ENCODE measurements around the gene BOD1L1.

BOD1L1 gene

DNA sequence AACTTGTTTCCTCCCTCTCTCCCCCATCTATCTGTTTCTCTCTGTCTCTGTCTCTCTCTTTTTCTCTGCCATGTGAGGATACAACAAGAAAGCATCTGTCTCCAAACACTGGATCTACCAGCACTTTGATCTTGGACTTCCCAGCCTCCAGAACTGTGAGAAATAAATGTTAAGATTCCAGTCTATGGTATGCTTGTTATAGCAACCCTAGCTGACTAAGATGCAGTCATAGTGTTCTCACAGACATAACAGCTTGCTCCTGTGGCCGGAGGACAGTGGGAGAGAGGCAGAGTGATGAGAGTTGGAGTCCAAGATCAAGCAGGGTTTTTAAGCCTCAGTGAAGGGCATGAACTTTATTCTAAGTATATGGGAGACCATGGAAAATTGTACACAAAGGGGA is 74.4 kb downstream of the BOD1L1 start:
- no peak for DNase-seq

DNA sequence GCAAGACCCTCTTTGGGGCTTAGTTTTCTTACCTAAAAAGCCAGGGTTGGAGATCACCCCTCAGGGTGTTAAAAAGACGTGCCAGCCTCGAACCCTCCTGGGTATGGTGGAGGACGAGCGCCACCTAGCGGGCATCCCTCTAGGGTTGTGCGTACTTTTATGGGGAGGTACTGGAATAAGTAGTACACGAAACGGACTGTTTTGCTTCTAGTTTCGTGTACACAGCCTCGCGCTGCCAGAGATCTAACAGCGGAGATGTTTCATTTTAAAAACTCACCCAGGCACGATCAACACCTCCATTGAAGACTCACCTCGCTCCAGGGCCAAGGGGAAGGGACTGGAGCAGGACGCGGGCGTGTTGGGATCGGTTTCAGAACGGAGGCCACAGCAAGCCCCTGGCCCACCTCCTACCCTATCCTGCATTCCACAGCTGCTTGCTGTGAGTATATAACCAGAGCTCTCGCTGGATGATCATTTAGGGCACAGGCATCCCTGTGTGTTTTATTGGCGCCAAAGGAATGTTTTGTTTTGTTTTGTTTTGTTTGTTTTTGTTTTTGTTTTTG is 78.5 kb downstream of the BOD1L1 start:
- DNase-seq: no peak

DNA sequence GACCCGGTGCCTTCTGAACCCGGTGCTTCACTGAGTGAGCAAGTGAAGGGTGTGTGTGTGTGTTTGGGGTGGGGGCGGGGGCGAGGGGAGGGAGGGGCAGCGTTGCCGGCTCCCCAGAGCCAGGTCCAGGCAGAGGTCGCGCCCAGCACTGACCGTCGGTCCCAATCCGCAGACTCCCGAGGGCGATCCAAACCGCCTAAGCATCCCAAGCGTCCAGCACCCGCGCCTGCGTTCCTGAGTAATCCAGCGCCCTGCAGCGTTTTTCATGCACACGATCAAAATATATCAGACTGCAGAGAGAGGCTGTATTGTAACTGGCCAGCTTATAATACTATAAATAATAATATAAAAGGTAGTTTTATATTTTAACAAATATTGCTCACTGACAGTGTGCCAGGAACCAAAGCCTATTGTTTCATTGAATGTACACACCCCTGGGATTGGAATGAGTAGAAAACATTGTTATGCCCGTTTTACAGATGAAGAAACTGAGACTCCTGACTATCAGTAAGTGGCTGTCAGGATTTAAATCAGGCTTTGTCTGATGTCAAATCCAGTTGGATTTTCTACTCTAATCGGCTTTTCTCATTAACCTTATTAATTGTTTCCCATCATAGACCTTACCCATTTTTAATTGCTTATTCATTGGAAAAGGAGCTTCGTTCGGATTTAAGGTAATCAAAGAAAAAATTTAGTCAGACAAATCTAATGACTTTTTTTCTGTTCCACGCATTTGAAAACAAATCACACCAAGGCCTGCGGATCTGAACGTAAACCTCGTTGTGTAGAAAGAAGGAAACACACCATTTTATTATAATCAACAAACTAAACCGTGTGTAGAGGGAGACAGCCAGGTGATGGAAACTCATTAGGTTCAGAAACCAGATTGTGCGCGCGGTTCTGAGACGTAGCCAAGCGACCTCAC is 79.2 kb downstream of the BOD1L1 start:
- no peak for DNase-seq

DNA sequence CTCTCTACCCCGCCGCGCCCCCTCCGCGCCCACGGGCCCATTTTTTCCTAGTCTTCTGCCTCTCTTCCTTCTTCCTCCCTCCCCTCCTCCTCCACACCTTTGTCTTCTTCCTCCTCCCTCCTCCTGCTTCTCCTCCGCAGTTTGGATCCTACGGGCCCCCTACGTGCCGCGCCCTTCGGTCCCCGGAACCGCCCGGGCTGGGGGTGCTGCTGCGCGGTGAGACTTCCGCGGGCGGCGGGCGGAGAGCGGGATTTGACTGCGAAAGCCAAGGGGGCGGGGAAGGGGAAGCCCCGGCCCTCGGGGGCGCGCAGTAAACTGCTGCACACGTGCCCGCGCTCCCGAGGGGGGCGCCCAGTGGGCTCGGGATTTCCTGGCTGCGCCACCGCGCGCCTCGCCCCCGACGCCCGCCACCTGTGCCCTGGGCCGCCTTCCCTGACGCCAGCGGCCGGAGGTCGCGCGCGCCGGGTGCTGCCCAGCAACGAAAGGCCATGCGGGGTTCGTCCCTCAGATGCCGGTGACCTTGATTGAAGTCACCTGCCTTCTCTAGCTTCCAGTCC is 80.0 kb downstream of the BOD1L1 start:
- DNase-seq: no peak

DNA sequence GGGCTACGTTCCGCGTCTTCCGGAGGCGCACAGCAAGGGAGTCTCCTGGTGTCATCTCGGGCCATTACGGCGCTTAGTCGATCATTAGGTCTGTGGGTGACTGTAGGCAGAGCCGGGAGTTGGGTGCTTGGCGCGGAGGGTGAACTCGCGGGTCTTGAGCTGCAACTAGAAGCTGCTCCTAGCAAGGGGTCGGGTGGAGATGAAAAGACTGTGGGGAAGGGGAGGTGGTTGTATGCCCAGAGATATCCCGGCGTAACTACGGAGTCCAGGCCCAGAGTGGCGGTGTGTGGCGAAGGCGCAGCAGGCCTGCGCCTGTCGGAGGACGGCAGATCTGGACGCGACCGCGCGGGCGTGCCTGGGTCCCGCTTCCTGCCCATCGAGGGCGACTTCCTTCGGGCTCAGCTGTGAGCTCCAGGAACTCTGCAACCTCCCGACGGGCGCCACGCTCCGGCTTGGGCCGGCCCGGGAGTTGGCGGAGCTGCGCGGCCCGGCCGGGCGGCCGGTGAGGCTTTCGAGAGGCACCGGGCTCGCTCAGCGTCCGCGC is 80.5 kb downstream of the BOD1L1 start:
- no peak for DNase-seq

DNA sequence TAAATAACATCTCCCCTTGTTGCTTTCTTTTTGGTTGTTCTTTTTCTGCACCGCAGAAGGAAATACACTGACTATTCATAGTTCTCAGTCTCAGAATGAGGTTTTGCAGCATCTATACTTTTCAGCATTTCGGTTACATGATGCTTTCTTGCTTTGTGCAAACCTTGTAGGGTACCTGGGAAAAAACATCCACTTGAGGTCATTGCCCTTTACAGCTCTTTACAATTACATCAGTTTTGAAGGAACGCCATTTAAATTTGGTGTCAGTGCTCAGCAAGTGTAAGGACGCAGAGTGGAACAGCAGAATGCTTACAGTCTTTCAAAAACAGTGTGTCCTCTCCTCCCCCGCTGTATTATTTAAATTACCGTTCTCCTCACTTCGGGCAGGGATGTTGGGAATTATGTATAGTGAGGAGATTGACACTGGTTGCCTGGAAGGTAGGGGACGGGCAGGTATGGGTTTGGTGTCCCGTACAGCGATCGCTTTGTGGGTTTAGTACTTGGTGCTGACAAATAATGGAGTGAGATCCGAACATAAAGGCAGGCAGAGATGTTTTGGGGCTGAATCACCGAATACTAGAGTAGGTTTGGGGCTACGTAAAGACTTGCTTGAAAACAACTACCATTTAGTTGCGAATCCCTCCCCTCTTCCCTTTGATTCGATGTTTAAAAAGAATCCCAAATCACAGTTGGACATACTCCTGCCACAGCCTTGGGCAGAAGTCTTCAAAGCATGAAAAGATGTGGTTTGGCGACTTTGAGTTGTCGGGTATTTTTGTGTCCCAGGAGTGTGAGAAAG is 81.2 kb downstream of the BOD1L1 start:
- no peak for DNase-seq

DNA sequence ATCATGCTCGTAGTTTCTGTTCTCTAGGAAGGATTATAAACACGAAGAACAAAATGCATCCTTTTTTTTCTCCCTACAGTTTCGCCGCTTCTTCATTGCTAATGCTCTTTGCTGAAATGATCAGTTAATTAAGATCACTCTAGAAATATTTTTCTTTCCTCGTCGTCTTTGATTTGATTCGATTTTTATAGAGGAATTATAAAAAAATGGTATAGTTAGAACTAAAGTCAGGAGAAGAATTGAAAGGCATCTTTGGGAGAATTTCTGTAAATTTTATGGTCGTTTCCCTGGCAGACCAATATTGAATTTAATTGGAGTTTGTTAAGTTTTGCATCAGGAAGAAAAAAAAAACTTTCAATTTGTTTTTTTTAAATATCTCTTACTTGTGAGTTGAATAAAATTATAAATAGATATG is 82.1 kb downstream of the BOD1L1 start:
- no peak for DNase-seq

DNA sequence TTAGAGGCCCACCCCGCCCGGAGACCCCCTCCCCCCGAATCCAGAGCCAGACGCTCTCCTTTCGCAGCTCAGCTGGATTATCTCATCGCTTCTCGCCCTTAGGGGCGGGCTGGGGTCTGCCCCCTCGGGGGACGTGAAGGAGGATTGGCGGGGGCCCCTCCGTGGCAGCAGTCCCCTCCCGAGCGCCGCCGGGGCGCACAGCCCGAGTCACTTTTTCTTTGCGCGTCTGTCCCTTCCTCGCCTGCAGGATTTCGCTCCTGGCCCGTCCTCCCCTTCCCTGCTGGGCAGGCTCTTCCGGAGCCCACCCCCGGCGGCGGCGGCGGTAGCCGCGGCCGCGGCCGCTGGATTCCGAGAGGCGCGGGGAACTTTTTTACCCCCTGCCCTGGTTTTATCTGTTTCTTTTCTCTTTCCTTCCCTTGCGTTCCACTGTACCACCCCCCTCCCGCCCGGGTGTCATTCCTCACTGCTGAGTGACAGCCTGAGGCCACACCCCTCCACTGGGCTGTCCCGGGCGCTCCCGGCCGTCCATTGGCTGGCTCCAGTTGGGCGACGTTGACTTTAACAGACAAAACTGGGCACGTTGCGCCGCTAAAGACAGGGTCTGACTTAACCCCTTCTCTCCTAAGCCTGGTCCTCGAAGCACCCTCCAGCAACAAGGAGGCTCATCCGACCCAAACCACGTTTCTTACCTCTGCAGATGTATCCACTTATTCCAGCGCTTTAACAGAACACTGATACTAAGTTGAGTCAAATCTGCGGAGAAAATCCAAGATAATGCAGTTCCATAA is 82.7 kb downstream of the BOD1L1 start:
- DNase-seq: no peak

DNA sequence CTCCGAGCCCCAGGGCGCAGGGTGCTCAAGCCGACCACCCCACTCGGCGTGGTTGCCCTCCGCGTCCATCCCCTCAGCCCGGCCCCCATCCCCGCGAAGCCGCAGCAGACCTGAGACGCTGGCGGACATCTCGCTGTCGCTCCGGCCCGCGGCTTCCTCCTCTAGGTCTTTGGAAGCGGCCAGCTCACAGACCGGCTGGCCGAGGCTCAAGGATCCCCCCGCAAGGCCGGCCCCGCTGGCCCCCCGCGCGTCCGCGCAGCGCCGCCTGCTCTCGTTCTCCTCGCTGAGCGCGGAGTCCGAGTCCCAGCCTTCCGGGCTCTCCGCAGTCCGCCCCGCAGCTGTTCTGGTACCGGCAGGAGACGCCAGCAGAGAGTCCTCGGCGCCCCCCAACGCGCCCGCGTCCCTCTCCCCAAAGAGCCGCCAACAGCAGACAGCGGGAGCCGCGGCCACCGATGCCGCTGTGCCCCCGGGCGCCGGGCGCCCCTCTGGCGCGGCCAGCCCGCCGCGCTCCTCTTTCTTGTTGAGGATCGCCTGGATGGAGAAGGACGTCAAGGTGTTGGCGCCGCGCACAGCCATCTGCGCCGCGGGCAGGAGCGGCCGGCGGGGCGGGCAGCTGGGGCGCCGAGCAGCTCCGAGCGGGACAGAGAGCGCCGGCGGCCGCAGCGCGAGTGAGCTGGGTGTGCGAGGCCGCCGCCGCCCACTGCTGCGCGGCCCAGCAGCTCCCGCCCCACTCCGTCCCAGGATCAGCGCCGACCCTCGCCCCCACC is 83.5 kb downstream of the BOD1L1 start, which contains the start of gene NKX3-2:
Gene NKX3-2 (minus strand): TSS at position 670 of the 767 bp plus-strand sequence. CDS start 94 bp downstream, at position 576.
- no peak for DNase-seq

DNA sequence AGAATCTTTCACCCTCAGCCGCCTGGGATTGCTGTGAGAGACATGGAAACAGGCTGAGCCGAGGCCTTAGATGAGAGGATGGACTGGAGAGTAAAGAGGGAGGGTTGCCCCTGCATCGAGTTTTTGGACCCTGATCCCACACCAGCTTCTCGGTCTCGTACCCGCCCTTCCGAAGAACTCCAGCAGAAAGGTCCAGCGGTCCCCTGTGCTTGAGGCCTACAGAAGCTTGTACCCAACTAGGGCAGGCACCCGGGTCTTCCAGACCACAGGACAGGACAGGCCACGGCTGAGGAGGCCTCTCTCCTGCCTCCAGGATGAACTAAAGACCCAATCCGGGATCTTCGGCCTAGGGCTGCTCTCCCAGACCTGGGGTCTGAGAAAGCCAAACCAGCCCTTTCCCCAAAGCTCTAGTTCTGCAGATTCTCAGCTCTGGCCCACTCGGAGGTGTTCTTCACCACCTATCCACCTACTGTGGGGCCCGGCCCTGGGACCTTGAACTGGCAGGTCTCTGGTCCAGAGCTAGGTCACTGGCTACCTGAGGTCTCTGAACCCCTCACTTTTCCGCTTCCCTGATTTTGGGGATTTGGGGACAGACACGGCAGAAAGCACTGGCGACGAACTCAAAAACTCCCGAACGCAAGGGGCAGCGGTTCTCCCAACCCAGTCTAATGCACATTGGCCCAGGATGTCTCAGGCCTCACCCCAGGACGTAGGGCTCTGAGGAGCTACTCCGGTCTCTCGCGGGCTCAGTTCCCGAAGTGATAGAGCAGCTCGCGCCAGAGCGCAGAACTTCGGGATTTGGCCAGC is 84.3 kb downstream of the BOD1L1 start:
- no peak for DNase-seq

DNA sequence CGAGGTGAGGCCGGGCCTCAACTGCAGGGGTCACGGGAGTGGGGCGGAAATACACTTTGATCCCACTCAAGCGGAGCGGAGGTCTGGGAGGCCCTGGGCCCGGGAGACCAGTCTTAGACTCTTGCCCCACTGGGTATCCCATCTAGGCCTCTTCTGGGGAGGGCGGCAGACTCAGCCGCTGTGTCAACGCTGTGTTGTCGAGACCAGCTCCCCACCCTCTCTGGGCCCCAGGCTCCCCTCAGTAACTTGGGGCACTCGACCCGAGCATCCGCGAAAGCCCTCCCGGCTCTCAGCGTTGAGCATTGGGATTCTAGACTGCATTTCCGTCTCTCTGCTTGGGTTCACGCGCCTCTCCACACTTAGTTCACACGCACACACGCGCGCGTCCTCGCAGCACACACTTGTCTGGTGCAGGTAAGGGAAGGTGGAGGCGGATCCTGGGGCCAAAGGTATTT is 84.9 kb downstream of the BOD1L1 start:
- DNase-seq: no peak

DNA sequence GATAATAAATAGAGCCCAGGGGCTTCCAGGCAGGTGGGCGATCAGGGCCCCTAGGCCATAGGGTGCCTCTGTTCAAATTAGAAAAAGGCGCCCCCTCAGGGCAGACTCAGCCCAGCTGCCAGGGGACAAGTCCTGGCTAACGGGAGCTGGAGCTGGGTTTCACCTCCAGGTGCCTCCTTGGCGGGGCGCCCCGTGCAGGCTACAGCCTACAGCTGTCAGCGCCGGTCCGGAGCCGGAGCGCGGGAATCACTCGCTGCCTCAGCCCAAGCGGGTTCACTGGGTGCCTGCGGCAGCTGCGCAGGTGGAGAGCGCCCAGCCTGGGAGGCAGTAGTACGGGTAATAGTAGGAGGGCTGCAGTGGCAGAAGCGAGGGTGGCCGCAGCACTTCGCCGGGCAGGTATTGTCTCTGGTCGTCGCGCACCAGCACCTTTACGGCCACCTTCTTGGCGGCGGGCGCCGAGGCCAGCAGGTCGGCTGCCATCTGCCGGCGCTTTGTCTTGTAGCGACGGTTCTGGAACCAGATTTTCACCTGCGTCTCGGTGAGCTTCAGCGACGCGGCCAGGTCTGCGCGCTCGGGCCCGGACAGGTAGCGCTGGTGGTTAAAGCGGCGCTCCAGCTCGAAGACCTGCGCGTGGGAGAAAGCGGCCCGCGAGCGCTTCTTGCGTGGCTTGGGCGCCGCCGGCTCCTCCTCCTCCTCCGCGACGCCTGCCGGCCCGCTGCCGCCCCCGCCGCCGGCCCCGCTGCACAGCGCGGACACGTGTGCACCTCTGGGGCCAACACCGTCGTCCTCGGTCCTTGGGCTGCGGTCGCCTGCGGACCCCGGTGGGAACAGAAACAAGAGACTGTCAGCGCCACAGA is 85.6 kb downstream of the BOD1L1 start:
- no peak for DNase-seq

DNA sequence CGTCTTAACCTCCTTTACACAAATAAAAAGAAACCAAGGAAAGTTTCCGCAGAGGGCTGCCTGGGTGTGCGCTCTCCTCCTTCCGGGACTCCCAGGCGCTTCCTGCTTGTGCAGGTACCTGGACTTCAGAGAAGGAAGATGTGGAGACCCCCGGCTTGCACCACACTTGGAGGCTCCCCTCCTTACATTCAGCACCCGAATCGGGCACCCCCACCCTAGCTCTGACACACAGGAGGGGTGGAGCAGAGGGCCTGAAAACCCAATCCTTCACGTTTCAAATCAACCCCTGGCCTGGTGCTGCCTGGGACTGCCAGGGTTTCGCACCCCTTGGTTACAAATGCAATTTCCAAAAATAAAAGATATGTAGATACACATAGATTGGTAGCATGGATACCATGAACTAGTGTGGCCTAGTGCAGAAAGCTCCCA is 86.3 kb downstream of the BOD1L1 start:
- no peak for DNase-seq

DNA sequence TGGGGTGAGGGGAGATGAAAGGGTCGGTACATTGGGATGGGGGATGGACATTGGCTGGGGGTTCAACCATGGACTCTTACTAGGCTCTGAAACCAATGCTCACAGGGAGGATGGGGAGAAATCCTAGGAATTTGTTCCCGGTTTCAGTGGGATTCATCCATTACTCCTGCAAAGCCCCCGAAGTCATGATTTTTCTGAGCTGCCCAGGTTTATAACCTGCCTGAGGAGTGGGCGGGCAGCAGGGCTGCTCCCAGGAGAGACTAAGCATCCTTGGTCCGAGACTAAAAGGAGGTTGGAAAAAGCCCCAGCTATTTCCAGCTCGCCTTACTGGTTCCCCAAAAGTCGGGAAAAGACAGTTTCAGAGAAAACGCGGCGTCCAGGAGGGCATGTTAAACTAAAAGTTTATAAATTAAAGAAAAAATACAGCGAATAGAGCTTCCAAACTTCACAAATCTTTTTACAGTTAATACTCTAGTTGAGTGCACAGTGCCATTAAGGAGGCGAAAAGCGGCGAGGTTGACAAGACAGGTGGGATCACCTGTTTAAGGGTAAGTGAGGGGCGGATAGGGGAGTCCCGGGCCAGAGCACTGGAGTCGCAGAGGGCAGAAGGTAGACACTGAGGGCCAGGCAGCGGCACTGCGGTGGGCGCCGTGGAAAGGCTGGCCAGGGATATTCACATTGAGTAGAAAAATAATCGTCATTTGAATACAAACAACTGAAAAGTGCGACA is 86.9 kb downstream of the BOD1L1 start:
- no peak for DNase-seq

DNA sequence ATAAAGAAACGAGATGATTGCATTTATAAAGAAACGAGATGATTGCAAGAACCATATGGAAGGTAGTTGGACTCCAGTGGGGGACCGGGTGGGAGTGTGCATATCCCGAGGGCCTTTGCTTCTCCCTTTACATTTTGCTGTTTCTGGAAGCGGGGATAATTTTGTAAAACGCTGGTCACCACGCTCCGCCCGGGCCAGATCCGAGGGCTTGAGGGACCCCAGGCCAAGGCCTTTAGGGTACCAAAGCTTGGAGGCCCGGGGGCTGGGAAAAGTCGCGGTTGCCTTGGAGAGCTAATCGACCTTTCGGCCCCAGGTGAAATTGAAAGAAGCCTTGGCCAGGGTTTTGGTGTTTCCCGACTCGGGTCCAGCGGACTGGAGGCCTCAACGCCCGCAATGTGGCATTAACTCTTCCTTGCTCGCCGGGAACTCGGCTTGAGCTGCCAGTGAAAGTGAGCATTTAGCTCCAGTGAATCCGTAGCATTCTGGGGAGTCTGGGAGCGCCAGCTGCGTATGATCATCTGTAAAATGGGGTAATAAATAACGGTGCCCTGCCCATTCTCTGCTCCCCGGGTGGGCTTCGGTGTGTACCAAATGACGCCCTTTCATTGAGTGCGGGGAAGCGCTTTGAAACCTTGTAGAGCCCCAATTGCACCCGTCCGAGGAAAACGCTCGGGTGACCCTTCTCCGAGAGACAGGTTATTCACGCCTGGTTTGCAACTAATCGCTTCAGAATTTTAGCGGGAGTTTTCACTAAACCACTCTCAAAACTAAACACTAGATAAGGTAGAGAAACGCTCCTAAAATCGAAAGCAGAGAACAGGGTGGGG is 87.7 kb downstream of the BOD1L1 start:
- DNase-seq: no peak

DNA sequence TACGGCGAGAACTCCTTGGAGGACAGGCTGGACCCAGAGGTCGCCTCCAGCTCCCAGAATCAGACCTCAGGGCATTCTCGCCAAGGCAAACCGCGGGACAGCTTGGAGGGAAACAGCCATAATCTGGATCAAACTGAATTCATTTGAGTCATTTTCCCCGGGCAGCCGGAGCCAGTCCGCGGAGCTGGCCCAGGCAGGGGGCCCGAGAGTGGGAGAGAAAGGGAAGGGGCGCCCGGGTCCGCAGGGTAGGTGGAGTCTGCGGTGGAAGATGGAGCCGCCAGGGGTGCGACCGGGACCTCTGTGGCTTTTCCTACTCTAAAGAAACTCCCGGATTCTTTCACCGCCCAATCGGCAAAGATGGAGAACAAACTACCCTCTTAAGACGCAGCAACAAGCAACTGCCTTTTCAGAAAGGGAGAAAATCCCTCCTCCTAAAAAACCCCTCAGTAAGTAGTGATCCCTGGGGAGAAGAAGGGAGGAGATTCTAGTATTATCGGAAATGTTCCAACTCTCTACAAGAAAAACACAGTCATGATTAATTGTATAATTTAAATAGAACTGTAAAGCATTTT is 88.4 kb downstream of the BOD1L1 start:
- no peak for DNase-seq

DNA sequence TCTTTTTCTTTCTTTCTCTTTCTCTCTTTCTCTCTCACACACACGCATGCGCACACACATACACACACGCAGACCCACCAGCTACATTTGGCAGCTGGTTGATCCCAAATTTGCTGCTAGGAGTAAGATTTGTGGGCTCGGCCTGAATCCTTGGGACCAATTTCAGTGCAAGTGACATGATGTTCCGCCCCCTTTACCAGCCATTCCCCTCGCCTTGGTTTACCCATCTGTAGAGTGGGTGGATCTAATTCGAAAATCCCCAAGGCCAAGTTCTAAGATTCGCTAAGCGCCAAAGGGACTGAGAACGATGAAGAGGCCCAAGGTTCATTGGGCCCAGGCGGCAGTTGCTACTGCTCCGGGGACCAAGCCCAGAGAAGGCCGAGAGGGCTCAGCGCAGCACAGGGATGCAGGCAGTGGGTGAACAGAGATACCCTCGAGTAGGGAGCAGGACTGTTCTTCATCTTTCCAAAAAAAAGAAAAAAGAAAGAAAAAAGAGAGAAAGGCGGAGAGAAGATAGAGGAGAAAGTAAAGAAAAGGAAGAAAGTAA is 89.0 kb downstream of the BOD1L1 start:
- DNase-seq: no peak
